MCF 10A (cell line): Measurements from ENCODE around the gene BCL2L13. TPM values are rescaled to one million over a fixed set of nuclear protein-coding genes. Genes with fewer than 3 reads are reported as not detected.

Experiments
- Bru-seq: library from RNA; stranded (reverse); fragments of 400-500 nt; gene quantifications from one replicate; lab custom pipeline; 2021; lab: Mats Ljungman, UMichigan
- BruChase-seq, 2 experiments: library from RNA; stranded (reverse); fragments of 400-500 nt; gene quantifications; one replicate each; lab custom pipeline; 2021; lab: Mats Ljungman, UMichigan
- BruUV-seq: library from RNA; stranded (reverse); fragments of 400-500 nt; replicated peaks from 2 replicates; lab custom pipeline; 2021; lab: Mats Ljungman, UMichigan
- CTCF ChIA-PET: fragments of 300-600 bp; sonication (Branson Sonifier 250); formaldehyde crosslinking; extraction: SDS; loops from one replicate; lab custom pipeline; 2021; ENCODE audit warnings: antibody characterized with exemption, inconsistent platforms; lab: Yijun Ruan, JAX
- POLR2A ChIA-PET: fragments of 300-600, 350-650 bp; sonication (Branson Sonifier 250); formaldehyde crosslinking; extraction: SDS; loops from one replicate; lab custom pipeline; 2020; ENCODE audit warnings: antibody characterized with exemption, inconsistent platforms; lab: Yijun Ruan, JAX
- DNase-seq: peaks from one replicate; pipeline ENCODE4 v3.0.0-alpha.2; 2018; ENCODE audit not compliant: unreplicated experiment
- H3K27ac Mint-ChIP-seq: one replicate; pipeline ENCODE4 v1.8.0; 2022; ENCODE audit warnings: mild to moderate bottlenecking, low read depth, mixed read lengths; ENCODE audit not compliant: unreplicated experiment
- H3K27me3 Mint-ChIP-seq: one replicate; pipeline ENCODE4 v1.8.0; 2022; ENCODE audit warnings: mixed read lengths; ENCODE audit not compliant: insufficient read depth, unreplicated experiment
- H3K36me3 Mint-ChIP-seq: one replicate; pipeline ENCODE4 v1.8.0; 2022; ENCODE audit warnings: mild to moderate bottlenecking, moderate library complexity, mixed read lengths; ENCODE audit not compliant: insufficient read depth, unreplicated experiment
- H3K4me1 Mint-ChIP-seq: one replicate; pipeline ENCODE4 v1.8.0; 2022; ENCODE audit warnings: mixed read lengths; ENCODE audit not compliant: insufficient read depth, unreplicated experiment
- H3K4me3 Mint-ChIP-seq: one replicate; pipeline ENCODE4 v1.8.0; 2022; ENCODE audit warnings: mild to moderate bottlenecking, moderate library complexity, mixed read lengths; ENCODE audit not compliant: unreplicated experiment
- H3K9me3 Mint-ChIP-seq: one replicate; pipeline ENCODE4 v1.8.0; 2022; ENCODE audit warnings: mixed read lengths; ENCODE audit not compliant: unreplicated experiment
- CTCF ChIP-seq: fragments of 200-600 bp; IDR thresholded peaks from one replicate; pipeline ENCODE4 v1.8.0; 2022; ENCODE audit warnings: antibody characterized with exemption, mild to moderate bottlenecking; ENCODE audit not compliant: unreplicated experiment
- intact Hi-C: fragments of 100-400 bp; cut with micrococcal nuclease; formaldehyde crosslinking; loops from 2 replicates; pipeline ENCODE4 v1.14.1; 2022
- long read RNA-seq: library from polyadenylated mRNA; stranded (forward); transcript quantifications from one replicate; pipeline ENCODE4 v2.0.0, GENCODE V29; 2022
- total RNA-seq: library from RNA; stranded (reverse); gene quantifications from 2 replicates; pipeline ENCODE4 v1.2.3, GENCODE V29; 2022

BCL2L13 gene, protein sequence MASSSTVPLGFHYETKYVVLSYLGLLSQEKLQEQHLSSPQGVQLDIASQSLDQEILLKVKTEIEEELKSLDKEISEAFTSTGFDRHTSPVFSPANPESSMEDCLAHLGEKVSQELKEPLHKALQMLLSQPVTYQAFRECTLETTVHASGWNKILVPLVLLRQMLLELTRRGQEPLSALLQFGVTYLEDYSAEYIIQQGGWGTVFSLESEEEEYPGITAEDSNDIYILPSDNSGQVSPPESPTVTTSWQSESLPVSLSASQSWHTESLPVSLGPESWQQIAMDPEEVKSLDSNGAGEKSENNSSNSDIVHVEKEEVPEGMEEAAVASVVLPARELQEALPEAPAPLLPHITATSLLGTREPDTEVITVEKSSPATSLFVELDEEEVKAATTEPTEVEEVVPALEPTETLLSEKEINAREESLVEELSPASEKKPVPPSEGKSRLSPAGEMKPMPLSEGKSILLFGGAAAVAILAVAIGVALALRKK
- total RNA-seq (53.6 and 75.1 TPM in 2 replicates), Bru-seq, nascent RNA (percentile 76 among the genes with signal in this experiment), BruChase-seq, experiment 1, labeled RNA remaining after a 6-hour chase (percentile 79 among the genes with signal in this experiment), BruChase-seq, experiment 2, labeled RNA remaining after a 2-hour chase (percentile 73 among the genes with signal in this experiment)
- long read RNA-seq, full-length matches to known transcripts: 169 of 258 reads
- long read RNA-seq, partial matches to known transcripts: 27 of 258 reads
- long read RNA-seq, other reads (novel, unspliced or antisense): 62 of 258 reads

DNA sequence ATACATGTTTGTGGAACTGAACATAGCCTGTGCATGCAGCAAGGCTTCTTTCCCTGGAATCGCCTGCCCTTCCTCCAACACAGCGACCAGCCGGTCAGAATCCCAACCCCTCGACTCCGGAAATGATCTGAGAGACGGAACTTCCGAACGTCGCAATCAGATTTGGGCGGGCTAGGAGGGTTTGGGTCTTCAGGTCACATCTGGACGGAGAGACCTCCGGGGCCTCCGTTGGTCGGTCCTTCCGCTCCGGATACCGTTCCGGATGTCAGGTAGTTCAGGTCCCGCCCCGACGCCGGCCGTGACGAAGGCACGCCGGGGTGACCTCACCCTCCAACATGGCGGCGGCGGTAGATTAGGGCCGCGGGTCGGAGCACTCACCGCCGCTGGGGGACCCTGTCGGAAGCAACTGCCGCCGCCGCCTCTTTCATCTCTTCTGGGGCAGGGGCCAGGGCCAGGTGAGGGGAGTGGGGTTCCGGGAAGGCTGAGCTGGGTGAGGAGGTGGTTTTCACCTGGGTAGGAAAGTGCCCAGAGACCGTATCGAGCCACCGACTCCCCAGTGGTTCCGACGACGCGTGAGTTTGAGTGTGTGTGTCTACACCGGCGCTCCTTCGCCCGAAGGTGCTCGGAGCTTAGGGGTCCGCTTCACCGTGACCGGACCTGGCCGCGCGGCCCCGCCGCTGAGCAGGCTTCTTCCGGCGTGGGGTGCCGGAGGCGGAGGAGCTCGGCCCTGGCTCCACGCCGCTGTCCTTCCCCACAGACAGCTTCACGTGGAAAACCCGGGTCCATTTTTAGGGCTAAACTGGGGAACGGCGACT lies at the start of gene BCL2L13:
Gene BCL2L13, plus strand, starts transcription at position 326 of the 815 bp plus-strand sequence. CDS start 16,955 bp downstream, outside the sequence.
- POLR2A ChIA-PET: interaction anchor here (0.6 to 4.4 kb wide), 32 partner anchors 10 to 480 kb away, joined by 3 to 70 read pairs (median 4); partner anchors contain the start of genes ATP6V1E1, BID and PEX26

GRCh38 chr22:17589810-17590375 lies 48.7 kb upstream of the BCL2L13 start:
- intact Hi-C loops: no loop called here
- H3K27ac Mint-ChIP-seq: no peak overlapping the region
- CTCF ChIA-PET: interaction anchor here (0.6 to 3.8 kb wide), 3 partner anchors 10 to 41 kb away, joined by 3 to 15 read pairs (median 3); no protein-coding TSS in a partner anchor
- POLR2A ChIA-PET: interaction anchor here (0.6 to 1.6 kb wide), 5 partner anchors 13 to 38 kb away, joined by 3 to 7 read pairs (median 4); partner anchors contain the start of gene ATP6V1E1
- DNase-seq: no peak
- TF ChIP-seq CTCF: no peak
- no peaks in the 10 kb centered on the region for H3K27me3 Mint-ChIP-seq
- BruUV-seq: TSS peak; percentile 3
- peaks cover 60% of the 10 kb centered on the region for H3K36me3 Mint-ChIP-seq
- no peak overlapping the region for H3K4me3 Mint-ChIP-seq
- H3K4me1 Mint-ChIP-seq: no peaks in the 10 kb centered on the region
- H3K9me3 Mint-ChIP-seq: no peaks in the 10 kb centered on the region

More for the DNA sequence above, at the start of gene BCL2L13:
- TF ChIP-seq CTCF: no peak
- H3K4me3 Mint-ChIP-seq: peak within 1 kb of the TSS; percentile 89
- CTCF ChIA-PET: interaction anchor here (0.6 to 2.7 kb wide), 8 partner anchors 9 to 467 kb away, joined by 3 to 12 read pairs (median 3); no protein-coding TSS in a partner anchor
- H3K36me3 Mint-ChIP-seq: peaks cover 37% of the 10 kb centered on the region
- H3K4me1 Mint-ChIP-seq: peaks cover 14% of the 10 kb centered on the region
- TSS peak; percentile 68 for BruUV-seq
- peak; percentile 90 for DNase-seq
- intact Hi-C loops: loop anchor here (1.0 to 2.0 kb wide), 2 partner anchors 62 to 80 kb away; no protein-coding TSS in a partner anchor
- peak within 1 kb of the TSS; percentile 100 for H3K27ac Mint-ChIP-seq
- H3K9me3 Mint-ChIP-seq: no peaks in the 10 kb centered on the region
- H3K27me3 Mint-ChIP-seq: no peaks in the 10 kb centered on the region

DNA sequence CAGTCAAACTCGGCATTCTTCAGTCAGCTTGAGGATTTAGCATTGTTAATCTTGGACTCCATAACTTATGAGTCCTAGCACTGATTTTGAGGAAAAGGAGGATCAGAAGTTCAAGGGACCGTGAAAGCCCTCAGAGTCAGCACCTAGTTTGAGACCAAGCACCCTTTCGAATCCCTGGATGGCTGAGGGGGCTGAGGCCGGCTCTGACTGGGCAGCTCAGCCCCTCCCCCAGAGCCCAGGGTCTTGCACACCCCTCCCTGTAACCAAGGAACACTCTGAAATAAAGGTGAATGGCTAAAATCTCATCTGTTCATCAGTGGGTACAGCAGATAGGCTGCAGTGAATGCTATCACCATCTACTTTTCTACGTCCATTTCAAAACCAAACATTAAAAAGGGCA lies 48.0 kb upstream of the BCL2L13 start:
- peaks cover 67% of the 10 kb centered on the region for H3K36me3 Mint-ChIP-seq
- H3K27me3 Mint-ChIP-seq: no peaks in the 10 kb centered on the region
- no peak overlapping the region for H3K27ac Mint-ChIP-seq
- intact Hi-C loops: no loop called here
- no peak for TF ChIP-seq CTCF
- no peaks in the 10 kb centered on the region for H3K4me1 Mint-ChIP-seq
- BruUV-seq: no TSS peak
- ChIA-PET POLR2A (interaction anchor here (0.6 to 1.6 kb wide), 6 partner anchors 8 to 38 kb away, joined by 3 to 7 read pairs (median 4); partner anchors contain the start of gene ATP6V1E1), CTCF (interaction anchor here (0.6 to 3.8 kb wide), 4 partner anchors 19 to 41 kb away, joined by 3 to 15 read pairs (median 4); no protein-coding TSS in a partner anchor)
- no peak for DNase-seq
- H3K4me3 Mint-ChIP-seq: no peak overlapping the region
- H3K9me3 Mint-ChIP-seq: no peaks in the 10 kb centered on the region
